Measurements from ENCODE around the gene SMAD5.

The SMAD5 gene

DNA sequence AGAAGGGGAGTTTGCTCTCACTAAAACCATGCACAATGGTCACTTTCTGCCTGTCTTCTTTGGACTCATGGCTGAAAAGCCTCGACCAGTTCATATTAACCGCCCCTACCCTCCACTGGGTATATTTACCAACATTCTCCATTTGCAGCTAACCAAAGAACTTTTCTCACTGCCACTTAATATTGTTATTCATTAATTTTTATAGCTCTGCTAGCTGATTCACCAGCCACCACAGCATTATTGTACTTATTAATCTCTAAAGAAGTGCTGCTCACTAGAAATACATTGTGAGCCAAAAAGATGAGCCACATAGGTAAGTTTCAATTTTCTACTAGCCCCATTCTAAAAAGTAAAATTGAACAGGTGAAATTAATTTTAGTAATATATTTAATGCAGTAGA lies 93.8 kb downstream of the SMAD5 start:
- DNase-seq, result no peak

DNA sequence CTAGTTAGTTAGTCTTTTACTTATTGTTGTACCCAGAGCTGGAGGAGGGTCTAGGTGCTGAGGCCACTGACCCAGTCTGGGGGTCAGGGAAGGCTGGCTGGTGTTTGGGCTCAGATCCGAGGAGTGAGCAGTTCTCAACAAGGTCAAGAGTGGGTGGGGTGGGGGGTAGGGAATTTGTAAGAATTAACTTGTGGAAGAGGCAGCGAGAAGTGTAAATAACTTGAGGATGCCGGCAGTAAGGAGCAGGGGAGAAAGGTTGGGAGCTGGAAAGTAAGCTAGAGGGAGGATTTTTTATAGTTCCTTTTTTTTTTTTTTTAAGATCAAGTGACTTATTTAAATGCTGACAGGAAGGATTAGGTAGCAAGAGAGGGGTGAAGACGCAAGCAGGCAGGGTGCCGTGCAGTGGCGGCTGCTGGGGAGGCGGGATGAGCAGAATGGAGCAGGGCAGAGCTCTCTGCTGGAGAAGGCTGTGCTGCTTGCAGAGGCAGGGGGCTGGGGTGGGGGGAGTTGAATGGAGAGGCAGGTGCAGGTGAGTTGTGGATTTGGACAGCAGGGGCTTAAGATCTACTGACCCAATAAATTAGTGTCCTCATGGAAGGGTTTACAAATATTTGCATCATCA lies 95.6 kb downstream of the SMAD5 start:
- no peak for DNase-seq

DNA sequence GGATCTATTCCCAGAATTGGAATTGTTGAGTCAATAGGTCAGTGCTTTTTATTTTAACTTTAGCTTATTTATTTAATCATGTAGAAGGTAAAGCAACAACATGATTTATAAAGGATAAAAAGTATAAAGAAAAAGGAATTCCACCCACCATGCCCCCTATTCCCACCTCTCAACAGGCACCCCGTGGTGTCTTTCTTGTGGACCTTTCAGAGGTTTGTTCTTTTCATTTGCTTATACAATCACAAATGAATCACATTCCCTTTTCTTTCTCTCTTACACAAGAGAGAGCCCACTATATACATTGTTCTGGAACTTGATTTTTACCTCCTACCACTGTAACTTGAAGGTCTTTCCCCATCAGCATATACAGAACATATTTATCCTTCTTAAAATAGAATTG lies 97.5 kb downstream of the SMAD5 start:
- DNase-seq, result no peak

DNA sequence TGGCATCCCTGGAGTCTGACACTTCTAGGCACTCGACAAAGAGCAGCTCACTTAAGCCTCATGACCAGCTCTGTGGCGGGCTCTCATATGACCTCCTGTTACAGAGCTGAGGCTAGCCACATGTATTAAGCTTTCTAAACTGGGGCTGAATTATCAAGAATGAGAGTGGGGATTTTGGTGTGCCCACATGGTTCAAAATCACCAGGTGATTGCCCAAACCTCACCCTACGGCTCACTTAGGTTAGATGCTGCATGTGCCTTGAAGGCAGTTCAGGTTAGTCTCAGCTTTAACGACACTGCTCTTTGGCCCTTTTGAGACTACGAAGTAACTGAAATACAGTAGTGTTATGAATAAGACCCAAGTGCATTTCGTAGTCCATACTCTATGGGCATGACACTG lies 99.7 kb downstream of the SMAD5 start:
- no peak for DNase-seq
